Ishikawa (cell line): ENCODE data around the gene EVI5L.

Source experiments
- CEBPB ChIP-seq: IDR thresholded peaks from 2 replicates; pipeline ENCODE4 v1.6.1; 2012
- CREB1 ChIP-seq: IDR thresholded peaks from 2 replicates; pipeline ENCODE4 v1.6.1; 2012; ENCODE audit warnings: low read depth
- EGR1 ChIP-seq: IDR thresholded peaks from 2 replicates; pipeline ENCODE4 v1.6.1; 2012
- EP300 ChIP-seq: IDR thresholded peaks from 2 replicates; pipeline ENCODE4 v1.6.1; 2012; ENCODE audit warnings: borderline replicate concordance
- FOXM1 ChIP-seq: IDR thresholded peaks from 2 replicates; pipeline ENCODE4 v1.6.1; 2012; ENCODE audit warnings: low read depth, borderline replicate concordance
- MAX ChIP-seq: IDR thresholded peaks from 2 replicates; pipeline ENCODE4 v1.6.1; 2012
- NFIC ChIP-seq: IDR thresholded peaks from 2 replicates; pipeline ENCODE4 v1.6.1; 2012
- RAD21 ChIP-seq: IDR thresholded peaks from 2 replicates; pipeline ENCODE4 v1.6.1; 2012; ENCODE audit warnings: low read depth
- REST ChIP-seq: IDR thresholded peaks from 2 replicates; pipeline ENCODE4 v1.6.1; 2012; ENCODE audit warnings: low read depth, mild to moderate bottlenecking
- TAF1 ChIP-seq: IDR thresholded peaks from 2 replicates; pipeline ENCODE4 v1.6.1; 2012; ENCODE audit warnings: low read depth, mild to moderate bottlenecking
- TCF12 ChIP-seq: IDR thresholded peaks from 2 replicates; pipeline ENCODE4 v1.6.1; 2012; ENCODE audit warnings: low read depth
- TEAD4 ChIP-seq: IDR thresholded peaks from 2 replicates; pipeline ENCODE4 v1.6.1; 2012
- USF1 ChIP-seq: IDR thresholded peaks from 2 replicates; pipeline ENCODE4 v1.6.1; 2012
- YY1 ChIP-seq: IDR thresholded peaks from 2 replicates; pipeline ENCODE4 v1.6.1; 2012; ENCODE audit warnings: low read depth
- ZBTB7A ChIP-seq: IDR thresholded peaks from 2 replicates; pipeline ENCODE4 v1.6.1; 2012; ENCODE audit warnings: low read depth

EVI5L gene

GRCh38 chr19:7830272-7830771, 304 bp downstream of the EVI5L start:
- TF ChIP-seq TCF12 (no peak), ZBTB7A (peak; percentile 77; the same call in 1 of the 2 replicates)

- TF ChIP-seq TEAD4 (no peak), RAD21 (no peak), EGR1 (no peak), NFIC (no peak), EP300 (no peak), YY1 (no peak), CEBPB (no peak), REST (no peak), MAX (no peak), FOXM1 (no peak), USF1 (no peak), ZBTB7A (no peak), TAF1 (no peak), CREB1 (no peak), TCF12 (no peak)
Observed at GRCh38 chr19:7830823-7831222, 805 bp downstream of the EVI5L start.

GRCh38 chr19:7831452-7831851, 1.4 kb downstream of the EVI5L start:
- TF ChIP-seq FOXM1: no peak
- TF ChIP-seq RAD21: peak; percentile 26; the same call in 1 of the 2 replicates

GRCh38 chr19:7832009-7832408, 2.0 kb downstream of the EVI5L start:
- no peak for TF ChIP-seq CREB1
- no peak for TF ChIP-seq YY1
- no peak for TF ChIP-seq TAF1
- no peak for TF ChIP-seq EGR1
- no peak for TF ChIP-seq MAX
- no peak for TF ChIP-seq USF1
- no peak for TF ChIP-seq REST
- TF ChIP-seq TCF12: no peak
- TF ChIP-seq NFIC: no peak
- no peak for TF ChIP-seq ZBTB7A
- TF ChIP-seq TEAD4: no peak
- TF ChIP-seq RAD21: no peak

- TF ChIP-seq RAD21 (no peak), CREB1 (no peak), EGR1 (no peak), CEBPB (no peak), MAX (no peak), USF1 (no peak), NFIC (no peak), TCF12 (no peak), FOXM1 (no peak), REST (no peak), TAF1 (no peak), YY1 (no peak), EP300 (no peak)
Observed at GRCh38 chr19:7832781-7833180, 2.8 kb downstream of the EVI5L start.
